SKM-1 (cell line): ENCODE results near the gene ZFYVE27.

Experiments
- DNase-seq: peaks from one replicate; lab custom pipeline; 2025; ENCODE audit not compliant: unreplicated experiment; lab: John Stamatoyannopoulos, UW

Gene ZFYVE27

DNA sequence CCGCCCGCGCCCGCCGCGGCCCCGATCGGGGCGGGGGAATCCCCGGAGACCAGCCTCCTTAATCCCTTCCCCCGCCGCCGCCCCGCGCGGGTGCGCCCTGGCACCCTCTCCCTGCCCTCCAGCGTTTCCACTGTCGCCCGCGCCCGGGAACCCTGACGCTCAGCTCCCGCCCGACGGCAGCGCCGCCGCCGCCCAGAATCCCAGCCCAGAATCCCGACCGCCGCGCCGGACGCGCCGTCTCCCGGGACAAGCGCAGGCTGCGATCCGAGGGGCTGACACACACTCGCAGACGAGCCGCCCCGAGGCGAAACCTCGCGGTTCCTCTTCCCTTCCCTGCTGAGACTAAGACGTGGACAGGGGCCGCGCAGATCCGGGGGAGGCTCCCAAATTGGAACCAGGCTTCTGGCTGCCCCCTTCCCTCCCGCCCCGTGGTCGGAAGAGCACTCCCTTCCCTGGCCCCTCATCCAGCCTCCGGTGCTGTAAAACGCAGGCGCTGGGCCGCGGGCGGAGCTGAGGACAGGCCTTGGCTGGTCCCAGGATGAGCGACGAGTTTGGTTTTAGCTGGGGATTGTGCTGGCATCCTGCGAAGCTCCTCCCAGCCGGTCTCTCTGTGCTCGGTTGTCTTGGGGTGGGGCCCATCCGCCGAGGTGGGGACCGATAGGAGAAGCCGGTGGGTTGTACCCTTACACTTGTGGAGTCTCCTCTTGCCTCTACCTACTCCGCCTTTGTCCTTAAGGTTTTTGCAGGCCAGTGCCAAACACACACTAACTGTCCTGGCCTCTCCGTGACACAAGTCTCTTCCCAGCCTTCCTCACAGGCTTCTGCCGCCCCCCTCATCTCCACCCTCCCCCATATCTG, 22.3 kb upstream of the ZFYVE27 start:
- DNase-seq, result no peak

DNA sequence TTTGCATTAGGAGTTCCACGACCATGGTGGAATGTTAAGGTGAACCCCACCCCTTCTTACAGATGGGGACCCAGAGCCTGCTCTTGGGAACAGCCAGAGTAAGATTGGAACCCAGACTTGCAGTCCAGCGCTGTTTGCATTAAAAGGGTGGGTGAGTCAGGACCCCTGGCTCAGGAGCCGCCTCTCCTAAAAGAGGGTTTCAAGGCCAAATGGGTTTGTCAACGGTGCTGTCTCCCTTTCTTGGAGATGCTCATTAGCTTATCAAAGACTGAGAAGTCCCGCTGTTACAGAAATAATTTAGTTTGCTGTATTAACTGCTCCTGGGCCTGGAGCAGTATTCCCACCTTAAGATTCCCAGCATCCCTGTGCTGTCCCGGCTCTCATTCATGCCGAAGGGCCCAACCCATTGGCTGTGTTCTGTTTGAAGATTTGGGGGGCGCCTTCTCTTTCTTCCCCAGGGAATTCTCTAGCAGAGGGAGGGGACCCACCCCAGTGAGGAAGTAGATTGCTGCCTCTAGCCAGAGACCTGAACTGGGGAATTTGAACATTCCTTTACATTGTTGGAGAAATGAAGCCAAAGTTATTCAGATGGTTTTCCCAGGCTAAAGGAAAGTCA, 21.6 kb upstream of the ZFYVE27 start:
- no peak for DNase-seq

DNA sequence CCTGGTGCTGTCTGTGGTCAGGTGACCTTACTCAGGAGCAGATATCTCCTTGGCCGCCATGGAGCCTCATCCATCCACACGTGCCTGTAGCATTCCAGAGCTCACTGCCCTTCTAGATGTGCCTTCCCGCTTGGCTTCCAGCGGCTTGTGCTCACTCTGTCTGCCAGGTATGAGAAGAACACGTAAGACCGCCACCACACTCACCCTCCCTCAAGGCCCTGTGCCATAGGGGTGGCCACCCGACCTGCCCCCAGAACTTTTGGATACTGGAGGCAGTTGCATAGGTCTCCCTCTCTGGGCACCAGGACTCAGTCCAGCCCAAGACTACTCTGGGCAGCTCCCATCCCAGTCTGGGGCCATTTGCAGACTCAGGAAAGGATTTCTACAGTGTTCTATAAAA, 19.3 kb upstream of the ZFYVE27 start:
- DNase-seq, result no peak

DNA sequence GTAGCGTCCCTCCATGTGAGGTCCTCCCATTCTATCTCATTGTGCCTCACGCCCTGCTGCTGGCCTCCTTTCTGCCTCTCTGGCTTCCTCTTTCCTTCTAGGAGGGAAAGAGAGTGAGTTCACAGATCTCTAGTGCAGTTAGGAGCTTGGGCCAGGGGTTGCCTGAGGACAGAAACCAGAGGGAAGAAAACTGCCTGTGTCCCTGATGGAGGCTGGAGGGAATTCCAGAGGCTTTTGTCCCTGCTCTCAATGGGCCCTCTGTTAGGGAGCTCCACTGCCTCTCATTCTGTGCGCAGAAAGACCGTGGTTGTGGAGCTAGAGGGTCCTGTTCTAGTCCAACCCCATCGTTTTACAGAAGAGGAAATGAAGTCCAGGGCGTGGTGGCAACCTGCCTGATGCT, 18.8 kb upstream of the ZFYVE27 start:
- peak; percentile 45 for DNase-seq

DNA sequence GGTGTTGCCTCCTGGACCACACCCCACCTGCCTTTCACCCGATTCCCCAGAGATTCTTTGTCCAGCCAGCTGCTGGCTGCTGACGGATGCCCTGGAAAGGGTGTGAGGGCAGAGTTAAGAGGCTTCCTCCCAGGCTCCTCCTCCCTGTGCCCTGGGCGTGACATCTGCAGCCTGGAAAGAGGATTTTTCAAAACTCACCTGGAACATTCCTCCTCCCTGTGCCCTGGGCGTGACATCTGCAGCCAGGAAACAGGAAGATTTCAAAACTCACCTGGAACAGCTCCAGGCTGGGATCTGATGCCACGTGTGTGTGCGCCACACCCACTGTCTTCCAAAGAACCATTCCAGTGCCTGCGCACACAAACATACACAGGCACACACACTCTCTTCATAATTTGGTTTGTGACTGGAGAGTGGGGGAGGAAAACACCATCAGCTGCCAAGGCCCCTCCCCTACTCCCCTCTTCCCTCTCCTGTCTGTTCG, 18.2 kb upstream of the ZFYVE27 start:
- DNase-seq, result no peak

DNA sequence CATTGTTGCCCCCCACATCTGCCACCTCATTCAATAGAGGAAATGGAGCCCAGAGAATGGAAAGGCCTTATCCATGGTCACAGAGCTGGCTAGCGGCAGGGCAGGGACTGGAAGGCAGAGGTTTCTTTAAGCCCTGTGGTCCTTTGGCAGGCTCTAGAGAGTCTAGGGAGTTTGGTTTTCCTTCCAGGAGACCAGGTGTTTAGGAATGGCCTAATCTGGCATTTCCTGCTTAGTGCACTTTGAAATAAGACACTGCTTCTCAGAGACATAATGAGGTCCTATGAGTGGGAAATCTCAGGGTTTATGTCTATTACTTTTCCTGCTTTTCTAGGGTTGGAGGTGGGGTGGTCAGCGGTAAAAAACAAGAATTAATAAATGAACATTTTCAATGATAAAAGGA, 17.3 kb upstream of the ZFYVE27 start:
- no peak for DNase-seq

DNA sequence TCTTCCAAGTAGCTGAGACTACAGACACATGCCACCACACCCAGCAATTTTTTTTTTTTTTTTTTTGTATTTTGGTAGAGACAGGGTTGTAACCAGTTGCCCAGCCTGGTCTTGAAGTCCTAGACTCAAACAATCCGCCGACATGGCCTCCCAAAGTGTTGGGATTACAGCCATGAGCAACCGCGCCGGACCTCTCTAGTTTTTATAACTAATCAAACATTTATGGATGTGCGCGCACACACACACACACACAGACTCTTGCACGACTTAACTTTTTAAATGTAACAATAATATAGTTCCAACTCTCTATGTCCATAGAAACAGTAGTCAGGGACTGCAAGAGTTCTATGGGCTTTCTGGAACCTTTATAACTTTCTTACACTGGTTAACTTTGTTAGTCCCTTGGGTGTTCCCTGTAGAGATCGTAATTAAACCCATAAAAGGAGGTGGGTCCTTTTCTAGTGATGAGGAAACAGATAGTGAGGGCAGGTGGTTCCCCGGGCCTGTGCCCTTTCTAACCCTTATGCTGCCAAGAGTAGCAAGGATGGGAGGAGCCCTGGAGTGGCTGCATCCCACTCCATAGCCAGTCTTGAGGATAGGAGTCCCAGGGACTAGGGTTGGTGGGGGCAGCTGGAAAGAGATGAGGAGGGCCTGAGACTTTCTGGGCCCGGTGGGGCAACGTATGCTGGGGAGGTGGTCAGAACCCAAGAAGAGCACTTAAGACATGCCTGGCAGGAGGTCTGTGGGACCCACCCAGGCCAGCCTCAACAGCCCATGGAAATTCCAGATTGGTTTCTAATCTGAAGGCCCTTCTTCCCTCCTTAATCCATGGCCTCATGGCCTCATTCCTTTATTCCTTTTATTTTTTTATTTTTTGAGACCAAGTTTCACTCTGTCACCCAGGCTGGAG, 14.8 kb upstream of the ZFYVE27 start:
- no peak for DNase-seq

DNA sequence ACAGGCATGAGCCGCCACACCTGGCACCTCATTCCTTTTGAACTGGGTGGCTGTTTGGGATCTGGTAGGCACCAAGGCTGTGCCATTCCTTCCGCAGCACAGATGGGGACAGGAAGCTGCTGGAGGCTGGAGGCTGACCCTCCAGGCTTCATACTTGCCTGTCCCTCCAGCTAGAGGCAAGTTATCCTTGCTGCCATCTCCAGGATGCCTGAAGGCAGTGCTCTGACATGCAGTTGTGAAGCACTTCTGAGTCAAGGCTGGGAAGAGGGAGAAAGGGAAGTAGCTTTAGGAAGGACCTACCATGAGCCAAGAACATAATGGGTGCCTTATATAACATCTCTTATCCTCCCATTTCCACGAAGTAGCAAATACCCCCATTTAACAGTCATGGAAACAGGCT, 13.9 kb upstream of the ZFYVE27 start:
- no peak for DNase-seq

DNA sequence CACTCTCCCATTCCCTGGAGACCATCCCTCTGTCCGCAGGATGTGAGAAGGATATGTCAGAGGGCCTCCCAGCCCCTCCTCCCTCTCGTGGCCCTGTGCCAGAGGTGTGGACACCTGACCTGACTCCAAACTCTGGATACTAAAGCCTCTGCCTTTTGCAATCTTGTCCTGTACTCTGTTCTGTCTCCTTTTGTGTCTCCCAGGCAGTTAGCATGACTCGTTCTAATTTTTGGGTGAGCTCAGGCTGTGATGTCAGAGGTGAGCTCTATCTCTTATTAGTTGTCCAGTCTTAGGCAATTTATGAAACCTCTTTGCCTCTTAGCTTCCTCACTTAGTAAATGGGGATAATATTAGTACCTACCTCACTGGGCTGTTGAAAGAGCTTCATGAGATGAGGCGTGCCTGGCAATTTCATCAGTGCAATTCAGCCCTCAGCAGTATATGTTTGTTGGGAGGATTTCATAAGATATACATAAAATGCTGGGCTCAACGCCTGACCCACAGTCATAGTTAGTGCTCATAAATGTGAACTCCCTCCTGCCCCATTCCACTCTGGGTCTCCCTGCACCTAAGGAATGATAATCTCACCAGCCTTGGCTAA, 12.5 kb upstream of the ZFYVE27 start:
- peak; percentile 50 for DNase-seq

DNA sequence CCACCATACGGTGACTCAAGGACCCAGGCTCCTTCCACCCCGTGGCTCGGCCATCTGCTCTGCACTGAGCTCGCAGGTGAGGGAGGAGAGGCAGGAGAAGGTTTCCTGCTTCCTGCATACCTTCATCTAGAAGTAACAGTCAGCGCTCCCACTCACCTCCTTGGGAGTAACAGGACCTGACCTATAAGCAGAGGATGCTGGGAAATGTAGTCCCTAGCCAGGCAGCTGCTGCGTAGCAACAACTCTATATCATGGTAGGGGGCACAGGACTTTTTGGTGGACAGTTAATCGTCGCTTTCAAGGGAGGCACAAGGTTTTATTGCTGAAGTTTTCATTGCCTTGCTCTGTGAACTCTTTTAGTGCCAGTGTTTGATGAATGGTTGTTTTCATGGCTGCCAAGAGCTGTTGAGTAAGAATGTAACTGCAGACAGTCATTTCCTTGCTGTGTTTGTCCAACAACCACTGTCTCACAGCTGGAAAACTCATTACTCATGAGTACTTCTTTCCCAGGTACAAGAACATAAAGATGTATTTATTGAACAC, 10.2 kb upstream of the ZFYVE27 start:
- DNase-seq, result no peak

DNA sequence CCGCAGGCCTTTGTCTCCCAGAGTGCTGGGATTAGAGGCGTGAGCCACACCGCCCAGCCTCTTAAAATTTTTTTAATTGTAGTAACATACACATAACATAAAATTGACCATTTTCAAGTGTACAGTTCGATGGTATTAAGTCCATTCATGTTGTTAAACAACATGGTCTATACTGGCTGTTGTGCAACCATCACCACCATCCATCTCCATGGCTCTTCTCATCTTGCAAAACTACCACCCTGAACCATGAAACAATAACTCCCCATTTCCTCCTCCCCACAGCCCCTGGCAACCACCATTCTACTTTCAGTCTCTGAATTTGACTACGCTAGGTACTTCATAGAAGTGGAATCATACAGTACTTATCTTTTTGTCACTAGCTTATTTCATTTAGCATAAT, 7.9 kb upstream of the ZFYVE27 start:
- DNase-seq, result peak; percentile 44

DNA sequence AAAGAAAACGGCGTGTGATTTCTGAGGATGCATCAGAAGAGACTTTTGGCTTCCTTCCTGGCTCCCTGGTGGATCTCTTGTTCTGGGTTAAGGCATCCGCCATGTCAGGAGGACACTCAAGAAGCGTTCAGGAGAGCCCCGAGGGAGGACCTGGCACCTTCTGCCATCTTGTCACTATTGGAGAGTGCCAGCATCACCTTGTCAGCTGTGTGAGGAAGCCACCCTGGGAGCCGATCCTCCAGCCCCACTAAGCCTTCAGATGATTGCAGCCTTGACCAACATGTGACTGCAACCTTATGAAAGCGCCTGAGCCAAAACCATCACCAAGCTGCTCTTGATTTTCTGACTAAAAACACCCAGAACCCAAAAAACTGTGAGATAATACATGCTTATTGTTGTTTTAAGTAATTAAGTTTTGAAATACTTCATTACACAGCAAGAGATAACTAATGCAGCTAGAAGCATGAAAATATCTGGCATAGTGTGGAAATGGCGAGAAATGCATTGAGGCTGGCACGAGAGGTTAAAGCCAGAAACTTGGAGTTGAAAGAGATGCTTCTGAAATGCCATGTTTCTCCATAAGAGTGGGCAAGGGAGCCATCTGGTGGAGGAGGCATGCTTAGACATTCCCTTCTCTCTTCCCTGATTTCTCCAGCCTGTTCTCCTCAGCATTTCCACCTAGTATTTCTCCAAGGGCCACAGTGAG, 5.4 kb upstream of the ZFYVE27 start:
- peak; percentile 83 for DNase-seq

DNA sequence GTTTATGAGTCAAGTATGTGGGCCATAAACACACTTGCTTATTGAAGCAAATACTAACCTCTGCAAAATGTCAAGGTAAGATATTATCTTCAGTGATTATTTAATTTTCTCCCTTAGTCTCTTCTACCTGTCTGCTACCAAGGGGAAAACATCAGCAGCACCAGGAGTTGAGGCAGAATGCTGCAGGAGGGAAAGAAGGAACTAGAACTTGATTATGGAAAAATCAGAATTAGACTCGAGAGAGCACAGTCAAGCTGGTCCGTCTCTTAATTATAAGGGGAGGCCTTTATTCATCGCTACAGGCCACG, 4.9 kb upstream of the ZFYVE27 start:
- DNase-seq, result no peak

DNA sequence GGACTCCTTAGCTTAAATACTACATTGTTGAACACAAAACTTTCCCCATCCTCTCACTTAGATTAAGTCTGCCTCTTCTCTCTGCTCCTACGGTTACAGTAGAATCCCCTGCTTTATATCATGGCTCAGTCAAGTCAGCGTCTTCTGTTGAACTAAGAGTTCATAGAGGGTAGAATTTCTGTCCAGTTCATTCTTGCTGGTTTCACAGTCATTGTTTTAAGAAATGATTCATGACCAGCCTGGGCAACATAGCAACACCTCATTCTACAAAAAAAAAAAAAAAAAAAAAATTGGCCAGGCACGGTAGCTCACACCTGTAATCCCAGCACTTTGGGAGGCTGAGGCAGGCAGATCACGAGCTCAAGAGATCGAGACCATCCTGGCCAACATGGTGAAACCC, 3.7 kb upstream of the ZFYVE27 start:
- DNase-seq, result no peak

DNA sequence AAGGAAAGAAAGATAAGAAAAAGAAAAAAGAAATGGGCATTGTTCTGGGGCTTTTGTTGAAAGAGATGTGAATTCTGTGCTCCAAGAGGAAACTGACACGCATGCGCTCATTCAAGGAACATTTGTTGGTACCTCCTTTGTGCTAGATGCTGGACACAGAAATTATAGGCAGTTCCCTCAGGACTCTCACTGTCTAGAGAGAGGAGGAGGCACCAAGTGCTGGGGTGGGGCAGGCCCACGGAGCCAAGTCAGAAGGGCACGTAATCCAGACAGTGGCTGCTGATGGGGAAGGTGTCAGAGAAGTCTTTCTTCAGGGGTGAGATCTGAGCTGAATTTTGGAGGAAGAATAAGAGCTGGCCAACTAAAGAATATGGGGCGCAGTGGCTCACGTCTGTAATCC, 2.9 kb upstream of the ZFYVE27 start:
- DNase-seq, result no peak

DNA sequence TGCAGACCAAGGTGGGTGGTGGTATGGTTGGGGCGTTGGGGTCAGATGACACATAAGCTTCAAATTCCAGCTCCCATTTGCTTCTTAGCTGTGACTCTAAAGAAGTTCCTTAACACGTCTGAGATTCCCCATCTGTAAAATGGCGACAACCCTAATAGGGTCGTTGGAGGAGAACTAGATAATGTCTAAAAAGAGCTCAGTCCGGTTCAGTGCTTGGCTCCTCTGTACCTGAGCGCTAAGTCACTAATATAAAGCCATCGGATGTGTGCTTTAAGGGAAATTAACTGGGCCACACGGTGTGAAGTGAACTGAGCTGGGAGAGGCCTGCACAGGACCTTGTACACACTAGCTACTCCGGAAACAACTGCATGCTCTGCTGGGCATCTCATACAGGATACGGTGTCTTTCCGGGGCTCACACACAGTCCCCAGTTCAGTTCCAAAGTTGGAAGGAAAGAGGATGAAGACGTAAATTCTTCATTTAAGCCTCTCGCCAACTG, 476 bp upstream of the ZFYVE27 start:
- DNase-seq, result no peak

DNA sequence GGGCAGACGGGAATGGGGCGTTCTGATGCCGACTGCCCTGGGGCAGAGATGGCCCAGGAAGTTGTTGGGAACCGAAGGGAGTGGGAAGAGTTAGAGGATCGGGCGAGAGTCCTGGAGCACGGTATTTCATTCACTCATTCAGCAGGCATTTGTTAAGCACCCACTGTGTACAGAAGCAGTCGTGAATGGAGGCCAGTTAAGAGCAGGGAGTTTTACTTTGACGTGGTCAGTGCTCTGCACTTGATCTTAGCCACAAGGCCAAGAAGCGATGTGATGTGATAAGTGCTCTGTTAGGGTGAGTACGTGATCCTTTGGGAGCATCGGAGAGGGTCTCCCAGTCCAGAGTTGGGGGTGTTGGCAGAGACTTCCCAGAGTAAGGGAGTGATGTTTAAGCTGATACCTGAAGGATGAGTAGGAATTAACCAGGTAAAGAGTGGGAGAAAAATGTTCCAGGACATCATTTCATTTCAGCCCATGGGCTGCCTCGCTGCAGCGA, 890 bp downstream of the ZFYVE27 start:
- no peak for DNase-seq

DNA sequence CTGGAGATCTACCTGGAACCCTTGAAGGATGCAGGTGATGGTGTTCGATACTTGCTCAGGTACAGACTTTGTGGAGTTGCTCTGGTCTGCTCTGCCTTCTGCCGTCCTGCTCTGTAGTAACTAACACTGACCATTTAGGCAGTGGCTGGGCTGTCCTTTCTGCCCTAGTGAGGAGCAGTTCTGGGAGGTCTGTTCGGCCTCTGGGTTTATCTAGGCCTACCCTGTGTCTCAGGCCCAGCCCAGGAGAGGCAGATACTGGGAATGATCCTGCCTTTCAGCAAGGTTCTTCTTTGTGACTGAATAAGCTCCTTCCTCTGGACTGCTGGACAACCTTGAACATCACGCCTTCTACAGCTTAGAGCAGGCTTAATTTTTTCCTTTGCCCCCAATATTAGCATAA, 1.7 kb downstream of the ZFYVE27 start:
- no peak for DNase-seq

DNA sequence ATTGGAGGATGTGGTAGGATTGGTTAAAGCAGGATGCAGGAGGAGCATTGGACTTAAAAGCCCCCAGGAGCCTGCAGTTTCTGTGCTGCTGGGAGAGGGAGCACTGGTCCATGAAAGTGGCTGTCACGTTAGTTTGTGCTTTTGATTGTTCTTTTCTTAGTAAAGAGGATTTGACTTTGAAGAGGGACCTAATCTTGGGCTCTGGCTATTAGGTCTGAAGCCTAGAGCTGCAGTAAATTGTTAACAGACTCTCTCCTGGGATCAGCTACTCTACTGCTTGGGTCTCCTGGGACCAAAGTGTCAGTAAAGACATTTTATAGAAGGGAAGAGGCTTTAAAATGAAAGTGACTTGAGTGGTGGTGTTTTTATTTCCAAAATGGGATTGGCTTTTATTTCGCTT, 3.7 kb downstream of the ZFYVE27 start:
- no peak for DNase-seq
